Measurements from ENCODE around the gene PPCDC. TPM values are rescaled to one million over a fixed set of nuclear protein-coding genes. Genes with fewer than 3 reads are reported as not detected.
A peak's percentile ranks its signal among the peaks of the same experiment; 100 is the strongest.

Gene PPCDC
- total and polyA plus RNA-seq, 4 donors = 7.4 to 9.3 (median 8.4) TPM

GRCh38 chr15:74983725-74984231 lies 39.6 kb upstream of the PPCDC start (continued):
- TF ChIP-seq CTCF (IDR thresholded peaks at IDR 0.05; ENCODE audit: low read depth, low read length, missing input control) (no peak), HNF4A (conservative IDR thresholded peaks at IDR 0.05) (no peak), ATF3 (IDR thresholded peaks at IDR 0.05) (no peak), NR2F2 (IDR thresholded peaks at IDR 0.05) (no peak), EGR1 (IDR thresholded peaks at IDR 0.05; ENCODE audit: low read depth in 2 of 2) (no peak), YY1 (IDR thresholded peaks at IDR 0.05) (no peak), RXRA (IDR thresholded peaks at IDR 0.05) (no peak), RAD21 (IDR thresholded peaks at IDR 0.05) (no peak), JUND (IDR thresholded peaks at IDR 0.05) (no peak), TAF1 (conservative IDR thresholded peaks at IDR 0.05) (no peak)
- TF ChIP-seq, protein P1, sequence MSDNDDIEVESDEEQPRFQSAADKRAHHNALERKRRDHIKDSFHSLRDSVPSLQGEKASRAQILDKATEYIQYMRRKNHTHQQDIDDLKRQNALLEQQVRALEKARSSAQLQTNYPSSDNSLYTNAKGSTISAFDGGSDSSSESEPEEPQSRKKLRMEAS (IDR thresholded peaks at IDR 0.05) = no peak

DNA sequence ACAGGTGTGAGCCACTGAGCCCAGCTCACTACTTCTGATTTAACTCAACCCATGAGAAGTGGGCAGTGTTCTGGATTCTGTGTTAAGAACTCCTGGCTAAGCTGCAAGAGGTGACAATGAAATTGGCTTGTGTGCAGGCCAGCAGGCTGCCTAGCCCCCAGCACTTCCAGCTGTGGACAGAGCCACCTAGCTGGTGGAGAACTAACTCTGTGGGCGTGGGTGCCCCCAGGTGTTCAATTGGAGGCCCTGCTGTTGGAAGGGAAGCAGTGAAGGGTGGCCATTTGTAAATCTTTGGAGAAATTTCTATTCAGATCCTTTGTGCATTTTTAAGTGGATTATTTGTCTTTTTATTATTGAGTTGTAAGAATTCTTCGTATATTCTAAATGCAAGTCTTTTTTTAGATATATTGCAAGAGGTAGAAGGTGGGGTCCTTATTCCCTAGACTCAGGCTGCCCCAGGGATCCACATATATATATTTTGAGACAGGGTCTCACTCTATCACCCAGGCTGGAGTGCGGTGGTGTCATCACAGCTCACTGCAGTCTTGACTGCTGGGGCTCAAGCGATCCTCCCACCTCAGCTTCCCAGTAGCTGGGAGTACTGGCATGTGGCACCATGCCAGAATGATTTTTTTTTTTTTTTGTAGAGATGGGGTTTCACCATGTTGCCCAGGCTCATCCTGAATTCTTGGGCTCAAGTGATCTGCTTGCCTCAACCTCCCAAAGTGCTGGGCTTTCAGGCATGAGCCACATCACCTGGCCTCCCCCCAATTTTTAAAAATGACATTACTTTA lies 35.2 kb upstream of the PPCDC start:
- no peaks in the 10 kb centered on the region for H3K36me3 ChIP-seq (ENCODE audit: control insufficient read depth in 4 of 4, insufficient read depth in 3 of 4, low read depth in 1 of 4, low read length in 3 of 4)
- H3K27ac ChIP-seq (ENCODE audit: low read depth in 1 of 2, low read length in 2 of 2) = no peak overlapping the region
- H3K4me3 ChIP-seq (ENCODE audit: low read depth in 1 of 3, low read length in 3 of 3) = no peak overlapping the region
- TF ChIP-seq, protein P2, sequence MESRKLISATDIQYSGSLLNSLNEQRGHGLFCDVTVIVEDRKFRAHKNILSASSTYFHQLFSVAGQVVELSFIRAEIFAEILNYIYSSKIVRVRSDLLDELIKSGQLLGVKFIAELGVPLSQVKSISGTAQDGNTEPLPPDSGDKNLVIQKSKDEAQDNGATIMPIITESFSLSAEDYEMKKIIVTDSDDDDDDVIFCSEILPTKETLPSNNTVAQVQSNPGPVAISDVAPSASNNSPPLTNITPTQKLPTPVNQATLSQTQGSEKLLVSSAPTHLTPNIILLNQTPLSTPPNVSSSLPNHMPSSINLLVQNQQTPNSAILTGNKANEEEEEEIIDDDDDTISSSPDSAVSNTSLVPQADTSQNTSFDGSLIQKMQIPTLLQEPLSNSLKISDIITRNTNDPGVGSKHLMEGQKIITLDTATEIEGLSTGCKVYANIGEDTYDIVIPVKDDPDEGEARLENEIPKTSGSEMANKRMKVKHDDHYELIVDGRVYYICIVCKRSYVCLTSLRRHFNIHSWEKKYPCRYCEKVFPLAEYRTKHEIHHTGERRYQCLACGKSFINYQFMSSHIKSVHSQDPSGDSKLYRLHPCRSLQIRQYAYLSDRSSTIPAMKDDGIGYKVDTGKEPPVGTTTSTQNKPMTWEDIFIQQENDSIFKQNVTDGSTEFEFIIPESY (IDR thresholded peaks at IDR 0.05) = no peak
- TF ChIP-seq REST (IDR thresholded peaks at IDR 0.05) (peak; percentile 95), RAD21 (IDR thresholded peaks at IDR 0.05) (peak; percentile 59 to 70), RXRA (IDR thresholded peaks at IDR 0.05) (no peak), CTCF (IDR thresholded peaks at IDR 0.05; ENCODE audit: low read depth, low read length, missing input control) (peak; percentile 37), FOXA2 (IDR thresholded peaks at IDR 0.05) (no peak)
- no peak for DNase-seq (ENCODE audit: low spot score)
- peaks cover 0 to 4% (median 0%) of the 10 kb centered on the region in 4 donors for H3K27me3 ChIP-seq (ENCODE audit: control insufficient read depth in 4 of 4, insufficient read depth in 4 of 4, low read length in 3 of 4)
- 33% methylated on average over 4 of the region's 4 CpGs for WGBS
- H3K4me1 ChIP-seq (ENCODE audit: control insufficient read depth in 4 of 4, insufficient read depth in 4 of 4, low read length in 3 of 4) = no peaks in the 10 kb centered on the region
- no peaks in the 10 kb centered on the region for H3K9me3 ChIP-seq (ENCODE audit: control insufficient read depth in 4 of 4, low read length in 3 of 4)
- no peak overlapping the region for H3K9ac ChIP-seq (ENCODE audit: low read depth in 1 of 2, low read length in 2 of 2)
